Urothelium cell line (cell line): ENCODE data around the gene SLC15A3.
"Not testable (repeated sequence)": the region's sequence is repeated elsewhere in the genome, so short reads cannot be mapped to it uniquely, and the experiment has no call there.

Source experiments
- DNase-seq: peaks from one replicate; pipeline ENCODE4 v3.0.0; 2011; ENCODE audit warnings: low spot score, mixed read lengths
- FAIRE-seq: peaks from 2 replicates; lab custom pipeline; 2011; peaks lifted over from hg19 to GRCh38; lab: Jason Lieb, UNC

The SLC15A3 gene

GRCh38 chr11:60977224-60977623 is 25.2 kb upstream of the SLC15A3 start:
- FAIRE-seq, result no peak
- DNase-seq, result no peak

DNA sequence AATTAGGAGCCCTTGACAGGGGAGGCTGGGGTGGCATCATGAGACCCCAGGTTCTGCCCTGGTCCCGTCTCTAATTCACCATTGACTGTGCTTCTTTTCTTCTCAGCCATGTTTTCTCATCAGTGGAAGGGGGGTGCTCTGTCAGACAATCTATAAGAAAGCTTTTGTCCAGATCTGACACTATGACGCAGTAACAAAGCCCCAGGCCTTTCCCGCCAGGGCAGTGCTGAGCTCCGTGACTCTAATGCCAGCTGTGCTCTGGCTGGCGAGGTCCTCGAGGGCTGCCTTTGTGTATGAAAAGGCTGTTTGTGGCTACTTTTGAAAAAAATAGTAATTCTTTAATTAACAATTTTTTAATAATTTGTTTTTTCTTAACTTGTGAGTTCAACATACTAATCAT is 22.8 kb upstream of the SLC15A3 start:
- DNase-seq, result no peak

DNA sequence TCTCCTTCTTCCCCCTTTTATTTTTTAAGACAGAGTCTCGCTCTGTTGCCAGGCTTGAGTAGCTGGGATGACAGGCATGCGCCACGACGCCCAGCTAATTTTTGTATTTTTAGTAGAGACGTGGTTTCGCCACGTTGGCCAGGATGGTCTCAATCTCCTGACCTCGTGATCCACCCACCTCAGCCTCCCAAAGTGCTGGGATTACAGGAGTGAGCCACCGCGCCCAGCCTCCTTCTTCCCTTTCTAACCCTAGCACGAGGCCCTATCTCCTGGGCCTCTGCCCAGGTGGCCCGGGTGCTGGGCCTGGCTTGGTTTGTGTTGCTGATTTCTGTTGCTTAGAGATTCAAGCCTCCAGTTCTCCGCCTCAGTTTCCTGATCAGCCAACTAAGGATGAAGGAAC is 22.3 kb upstream of the SLC15A3 start:
- DNase-seq, FAIRE-seq: not testable (repeated sequence)

More for the DNA sequence above, 22.8 kb upstream of the SLC15A3 start:
- no peak for FAIRE-seq

DNA sequence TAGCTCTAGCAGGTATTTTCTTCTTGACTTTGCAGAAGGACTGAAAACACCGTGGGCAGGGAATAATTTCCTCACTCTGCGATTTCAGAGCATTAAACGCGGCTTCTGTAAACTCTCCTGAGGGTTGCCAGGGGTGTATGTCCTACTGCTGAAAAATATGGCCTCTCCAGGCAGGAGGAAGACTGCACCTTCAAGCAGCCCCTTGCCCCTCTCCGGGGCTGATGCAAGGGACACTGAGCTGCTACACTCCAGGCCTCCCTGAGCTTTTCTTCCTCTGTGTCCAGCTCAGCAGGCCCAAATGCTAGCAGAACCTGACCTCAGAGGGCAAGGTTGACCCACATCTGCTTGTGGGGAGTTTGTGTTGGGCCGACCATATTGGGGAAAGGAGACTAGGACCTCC is 21.7 kb upstream of the SLC15A3 start:
- DNase-seq (no peak), FAIRE-seq (no peak)

GRCh38 chr11:60972182-60973030 is 20.4 kb upstream of the SLC15A3 start:
- no peak for FAIRE-seq
- DNase-seq, result no peak

DNA sequence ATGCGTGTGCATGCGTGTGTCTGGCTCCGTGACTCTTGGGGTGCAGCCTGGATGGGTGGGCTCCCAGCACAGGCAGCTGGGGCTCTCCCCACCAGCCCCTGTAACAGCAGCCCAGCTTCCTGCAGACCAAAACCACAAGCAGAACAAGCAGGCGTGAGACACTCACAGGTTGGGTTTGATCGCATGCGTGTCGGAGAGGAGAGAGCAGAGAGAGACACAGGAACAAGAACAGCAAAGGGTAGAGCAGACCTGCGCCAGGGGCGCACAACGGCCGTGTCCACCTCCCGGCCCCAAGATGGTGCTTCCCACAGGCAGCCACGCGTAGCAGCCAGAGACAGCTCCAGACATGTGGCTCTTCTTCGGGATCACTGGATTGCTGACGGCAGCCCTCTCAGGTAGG is 19.5 kb upstream of the SLC15A3 start, which contains the start of gene CD6:
Gene CD6 (plus strand): TSS at position 161 of the 400 bp plus-strand sequence. CDS start 186 bp downstream, at position 347.
- DNase-seq, result no peak
- FAIRE-seq, result no peak

DNA sequence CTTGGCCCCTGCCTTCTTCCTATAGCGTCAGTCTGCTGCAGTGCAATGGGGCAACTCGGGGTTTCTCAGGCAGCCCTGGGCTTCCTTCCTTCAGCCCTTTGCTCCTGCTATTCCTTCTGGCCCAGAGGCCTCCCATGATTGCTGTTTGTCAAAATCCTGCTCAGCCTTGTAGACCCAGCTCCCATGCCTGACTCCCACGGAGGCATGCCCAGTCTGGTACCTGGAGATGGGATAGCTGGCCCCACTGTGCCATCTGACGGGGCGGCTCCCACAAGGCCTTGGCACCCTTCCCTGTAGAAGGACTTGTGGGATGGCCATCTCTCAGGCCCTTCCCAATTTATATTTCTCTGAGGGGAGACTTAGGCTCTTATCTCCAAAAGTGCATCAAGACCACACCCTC is 18.9 kb upstream of the SLC15A3 start:
- no peak for DNase-seq
- FAIRE-seq, result no peak

DNA sequence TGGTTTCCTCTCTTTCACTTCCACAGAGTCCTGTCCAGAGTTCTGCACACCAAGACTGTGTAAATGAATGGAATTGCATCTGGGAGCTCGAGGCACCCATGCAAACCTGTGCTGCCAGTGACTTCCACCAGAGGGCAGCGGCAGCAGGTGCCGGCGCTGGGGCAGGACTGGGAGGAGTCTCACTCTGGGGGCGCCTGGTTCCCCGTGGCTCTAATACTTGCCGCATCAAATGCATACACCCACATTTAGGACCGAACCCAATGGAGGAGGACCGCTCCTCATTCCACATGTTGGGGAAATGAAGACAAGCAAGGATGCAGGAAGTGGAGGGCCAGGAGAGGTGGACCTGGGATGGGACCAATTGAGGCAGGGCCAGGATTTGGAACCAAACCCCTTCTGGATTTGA is 18.4 kb upstream of the SLC15A3 start:
- DNase-seq, result no peak

GRCh38 chr11:60968223-60968622 is 16.2 kb upstream of the SLC15A3 start:
- DNase-seq (no peak), FAIRE-seq (no peak)

More for the DNA sequence above, 18.4 kb upstream of the SLC15A3 start:
- FAIRE-seq, result no peak

GRCh38 chr11:60966890-60967289 is 14.9 kb upstream of the SLC15A3 start:
- DNase-seq, result no peak
- FAIRE-seq, result no peak

DNA sequence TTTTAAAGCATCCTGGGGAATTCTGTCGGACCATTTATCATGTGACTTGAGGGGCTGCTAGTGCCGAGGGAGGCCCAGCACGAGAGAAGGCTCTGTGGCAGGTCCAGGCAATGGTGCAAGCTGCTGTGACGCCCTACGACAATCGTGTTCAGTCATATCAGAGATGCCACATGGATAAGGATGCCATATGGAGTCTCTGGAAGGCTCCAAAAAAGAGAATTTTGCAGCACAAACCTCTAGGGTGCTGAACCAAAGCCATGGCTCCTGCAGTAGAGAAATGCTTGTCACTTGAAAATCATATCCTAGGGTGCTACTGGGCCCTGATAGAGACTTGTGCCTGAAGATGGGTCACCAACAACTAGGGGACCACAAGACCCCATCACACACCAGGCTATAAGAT is 12.8 kb upstream of the SLC15A3 start:
- no peak for FAIRE-seq
- no peak for DNase-seq

DNA sequence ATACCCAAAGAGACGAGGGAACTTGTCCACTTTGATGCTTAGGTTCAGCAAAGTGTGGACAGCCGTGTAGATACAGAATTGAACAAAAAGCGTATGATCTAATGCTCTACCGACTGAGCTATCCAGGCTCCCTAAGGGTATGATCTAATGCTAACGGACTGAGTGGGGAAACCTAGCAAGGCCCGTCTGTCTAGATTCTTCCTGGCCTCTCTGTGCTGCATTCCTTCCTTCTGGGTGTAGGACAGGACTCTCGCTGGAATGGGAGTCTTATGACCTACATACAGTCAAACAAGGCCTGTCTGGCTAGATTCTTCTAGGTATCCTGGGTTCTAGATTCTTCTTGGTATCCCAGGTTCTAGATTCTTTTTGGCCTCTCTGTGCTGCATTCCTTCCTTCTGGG is 8.4 kb upstream of the SLC15A3 start:
- DNase-seq (no peak), FAIRE-seq (no peak)

GRCh38 chr11:60959431-60959830 is 7.5 kb upstream of the SLC15A3 start:
- DNase-seq (no peak), FAIRE-seq (no peak)

DNA sequence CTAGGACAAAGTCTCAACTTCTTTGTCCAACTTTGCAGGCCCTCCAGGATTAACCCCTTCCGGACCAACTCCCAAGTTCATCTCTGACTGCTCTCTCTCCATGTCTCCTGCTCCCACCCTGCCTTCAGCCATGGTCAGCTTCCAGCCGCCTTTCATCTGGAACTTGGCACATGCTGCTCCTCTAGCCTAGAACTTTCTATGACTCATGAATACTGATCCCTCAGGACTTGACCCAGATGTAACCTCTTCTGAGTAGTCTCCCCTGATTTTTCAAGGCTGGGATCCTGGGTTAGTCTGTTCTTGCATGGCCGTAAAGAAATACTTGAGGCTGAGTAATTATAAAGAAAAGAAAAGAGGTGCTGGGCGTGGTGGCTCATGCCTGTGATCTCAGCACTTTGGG is 5.2 kb upstream of the SLC15A3 start:
- FAIRE-seq, result no peak
- DNase-seq, result no peak

- DNase-seq, result no peak
- FAIRE-seq, result no peak
Observed at GRCh38 chr11:60955571-60955970, 3.6 kb upstream of the SLC15A3 start.

GRCh38 chr11:60954421-60954820 is 2.4 kb upstream of the SLC15A3 start:
- FAIRE-seq, result no peak
- no peak for DNase-seq

- no peak for FAIRE-seq
- no peak for DNase-seq
Observed at GRCh38 chr11:60953781-60954180, 1.8 kb upstream of the SLC15A3 start.

- FAIRE-seq, result no peak
Observed at GRCh38 chr11:60952742-60953170, 780 bp upstream of the SLC15A3 start.

DNA sequence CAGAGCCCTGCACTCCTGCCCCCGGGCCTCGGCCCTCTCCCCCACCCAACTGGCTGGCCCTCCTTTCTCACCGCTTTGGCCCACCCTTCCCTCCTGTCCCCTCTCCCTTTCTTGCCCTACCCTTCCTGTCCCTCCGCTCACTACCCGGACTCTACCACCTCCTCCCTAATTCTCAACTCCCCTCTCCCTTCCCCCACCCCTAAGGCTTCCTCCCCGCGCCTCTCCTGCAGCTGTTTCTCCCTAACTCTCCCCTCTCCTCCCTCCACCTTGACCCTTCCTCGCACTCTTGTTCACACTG is 421 bp downstream of the SLC15A3 start:
- DNase-seq (no peak), FAIRE-seq (no peak)

More at GRCh38 chr11:60952742-60953170, 780 bp upstream of the SLC15A3 start:
- no peak for DNase-seq

DNA sequence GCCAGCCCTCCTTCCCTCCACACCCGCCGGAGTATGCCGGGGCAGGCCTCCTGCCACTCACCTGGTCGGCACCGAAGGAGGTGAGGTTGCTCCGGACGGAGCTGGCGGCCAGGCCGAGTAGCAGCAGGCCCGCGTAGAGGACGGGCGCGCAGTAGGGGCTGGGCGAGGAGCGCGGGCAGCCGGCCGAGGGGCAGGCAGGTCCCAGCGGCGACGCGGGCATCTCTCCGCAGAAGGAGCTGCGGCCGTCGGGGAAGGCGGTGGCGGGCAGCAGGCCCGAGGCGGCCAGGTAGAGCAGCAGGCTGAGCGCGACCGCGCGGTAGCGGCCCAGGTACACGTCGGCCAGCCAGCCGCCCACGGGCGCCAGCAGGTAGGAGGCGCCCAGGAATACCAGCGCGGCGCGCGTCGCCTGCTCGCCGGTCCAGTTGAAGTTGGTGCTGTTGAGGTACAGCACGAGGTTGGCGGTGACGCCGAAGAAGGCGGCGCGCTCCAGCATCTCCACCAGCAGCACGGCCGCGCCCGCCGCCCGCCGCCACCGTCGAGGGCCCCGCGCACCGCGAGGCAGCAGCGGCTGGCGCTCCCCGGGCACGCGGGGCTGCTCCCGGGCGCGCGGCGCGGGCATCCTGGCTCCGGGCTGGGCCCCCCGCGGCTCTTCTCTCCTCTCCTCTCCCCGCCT is 907 bp downstream of the SLC15A3 start:
- FAIRE-seq (no peak), DNase-seq (no peak)

GRCh38 chr11:60950024-60950423 is 2.0 kb downstream of the SLC15A3 start:
- FAIRE-seq (no peak), DNase-seq (no peak)

- no peak for FAIRE-seq
- DNase-seq, result no peak
Observed at GRCh38 chr11:60948250-60948649, 3.7 kb downstream of the SLC15A3 start.
